GM12878 (cell line): ENCODE data around the gene ZIC1. TPM values are rescaled to one million over a fixed set of nuclear protein-coding genes. Genes with fewer than 3 reads are reported as not detected.

Experiments used
- ATAC-seq: fragments of 200-7000 bp; cut with Tn5 transposase; 3 replicates; pipeline ENCODE4 v1.9.1; 2020; ENCODE audit warnings: mild to moderate bottlenecking, moderate library complexity
- BruUV-seq: library from RNA; stranded (reverse); fragments of 400-500 nt; replicated peaks from 2 replicates; lab custom pipeline; 2021; lab: Mats Ljungman, UMichigan
- CTCF ChIA-PET: fragments of 300-600 bp; sonication (Branson Sonifier 250); formaldehyde crosslinking; extraction: SDS; loops from one replicate; lab custom pipeline; 2021; ENCODE audit warnings: inconsistent platforms; lab: Yijun Ruan, JAX
- POLR2A ChIA-PET: fragments of 350-600 bp; formaldehyde crosslinking; extraction: SDS; loops from one replicate; lab custom pipeline; 2021; ENCODE audit warnings: inconsistent platforms; lab: Charles Lee
- RAD21 ChIA-PET: fragments of 300-600 bp; sonication (Branson Sonifier 250); formaldehyde crosslinking; loops from one replicate; lab custom pipeline; 2023; ENCODE audit warnings: antibody characterized with exemption; ENCODE audit not compliant: unreplicated experiment; lab: Charles Lee
- SMC1A ChIA-PET: fragments of 300-600 bp; sonication (Branson Sonifier 250); formaldehyde crosslinking; loops from one replicate; lab custom pipeline; 2023; ENCODE audit not compliant: unreplicated experiment, uncharacterized antibody; lab: Charles Lee
- DNase-seq: peaks from one replicate; pipeline ENCODE4 v3.0.0-alpha.2; 2011; ENCODE audit warnings: low read depth, low spot score
- FAIRE-seq: peaks from 3 replicates; lab custom pipeline; 2011; peaks lifted over from hg19 to GRCh38; lab: Jason Lieb, UNC
- H2AFZ ChIP-seq: 2 replicates; pipeline ENCODE4 v1.6.0; 2011; ENCODE audit warnings: low read depth, low read length, control low read depth; ENCODE audit not compliant: control insufficient read depth
- H3K27ac ChIP-seq: 2 replicates; pipeline ENCODE4 v1.5.1; 2011; ENCODE audit warnings: control low read depth; ENCODE audit not compliant: control insufficient read depth, insufficient read depth
- H3K27me3 ChIP-seq, 2 experiments: replicated peaks in 1 of 2; 2 replicates each; pipeline versions ENCODE4 v1.6.0 to v1.6.1; 2011; ENCODE audit warnings: low read length in 1 of 2; ENCODE audit not compliant: control insufficient read depth in 2 of 2, insufficient read depth in 2 of 2
- H3K36me3 ChIP-seq, 2 experiments: 2 replicates each; pipeline ENCODE4 v1.5.1; 2011; ENCODE audit warnings: low read length in 1 of 2; ENCODE audit not compliant: control insufficient read depth in 2 of 2, insufficient read depth in 2 of 2
- H3K4me1 ChIP-seq: 2 replicates; pipeline ENCODE4 v1.6.1; 2011; ENCODE audit warnings: mild to moderate bottlenecking, low read length, moderate library complexity, mixed read lengths; ENCODE audit not compliant: control insufficient read depth, insufficient read depth
- H3K4me2 ChIP-seq: 2 replicates; pipeline ENCODE4 v1.6.0; 2011; ENCODE audit warnings: control low read depth; ENCODE audit not compliant: control insufficient read depth, insufficient read depth
- H3K4me3 ChIP-seq: fragments of 200-600 bp; sonication (generic); 2 replicates; pipeline ENCODE4 v1.5.1; 2016
- H3K79me2 ChIP-seq: 2 replicates; pipeline ENCODE4 v1.6.0; 2011; ENCODE audit warnings: low read length; ENCODE audit not compliant: control insufficient read depth, insufficient read depth
- H3K9ac ChIP-seq: 2 replicates; pipeline ENCODE4 v1.8.0; 2011; ENCODE audit warnings: low read length, control low read depth, mixed read lengths; ENCODE audit not compliant: control insufficient read depth, insufficient read depth
- H3K9me3 ChIP-seq: replicated peaks from 3 replicates; pipeline ENCODE4 v1.5.1; 2011; ENCODE audit warnings: mild to moderate bottlenecking, low read length; ENCODE audit not compliant: control insufficient read depth, insufficient read depth
- H4K20me1 ChIP-seq: 2 replicates; pipeline ENCODE4 v1.6.0; 2011; ENCODE audit not compliant: control insufficient read depth, insufficient read depth
- EED ChIP-seq: sonication (generic); IDR thresholded peaks from 2 replicates; pipeline ENCODE4 v1.6.1; 2016; ENCODE audit warnings: antibody characterized with exemption, low read depth
- ETV6 ChIP-seq, 2 experiments: fragments of 450-650 bp in 1 of 2; IDR thresholded peaks in 1 of 2; conservative IDR thresholded peaks in 1 of 2; 2 replicates each; pipeline ENCODE4 v1.6.1; 2014; ENCODE audit warnings: antibody characterized with exemption in 1 of 2, borderline replicate concordance in 1 of 2, low read depth in 1 of 2, mild to moderate bottlenecking in 1 of 2, moderate library complexity in 1 of 2
- KAT2A ChIP-seq: conservative IDR thresholded peaks from 2 replicates; pipeline ENCODE4 v1.6.1; 2011; ENCODE audit warnings: low read depth, low read length; ENCODE audit not compliant: control insufficient read depth
- SREBF2 ChIP-seq: IDR thresholded peaks from 2 replicates; pipeline ENCODE4 v1.6.1; 2012; ENCODE audit warnings: mild to moderate bottlenecking, low read length
- WGBS: methylation state at CpG from one replicate; pipeline ENCODE4 v1.1.6; 2016; ENCODE audit warnings: low lambda C conversion rate; ENCODE audit not compliant: insufficient replicate concordance, insufficient coverage; ENCODE audit errors: missing lambda C conversion rate; 5-methylcytosine and 5-hydroxymethylcytosine counted together
- in situ Hi-C: fragments of 300-500 bp; cut with MboI; formaldehyde crosslinking; loops from 9 replicates; pipeline ENCODE4 v1.14.3; 2018; ENCODE audit warnings: mixed read lengths
- intact Hi-C: fragments of 100-400 bp; cut with micrococcal nuclease; formaldehyde crosslinking; loops from one replicate; pipeline ENCODE4 v1.14.2; 2022; ENCODE audit not compliant: unreplicated experiment
- polyA plus RNA-seq, 11 experiments: library from polyadenylated mRNA; depleted of rRNA in 4 of 11; unstranded in 6 of 11; stranded (reverse) in 5 of 11; fragments of >200 nt; fragmentation: Nextera tagmentation in 4 of 11; fragmentation: Illumina TruSeq in 1 of 11; extraction: Ambion mirVana in 4 of 11; extraction: Trizol in 1 of 11; gene quantifications; 1 replicate in 1 of 11; 2 replicates in 10 of 11; pipeline versions ENCODE4 v1.2.1 to v1.2.3, GENCODE V29; 2011 to 2016; ENCODE audit warnings: inconsistent platforms in 2 of 11, missing spikeins in 2 of 11, low read depth in 1 of 11
- total RNA-seq, 4 experiments: library from RNA; depleted of rRNA in 3 of 4; stranded (reverse); fragments of >200 nt in 3 of 4; fragmentation: Illumina TruSeq in 1 of 4; extraction: Trizol in 1 of 4; gene quantifications; 2 replicates each; pipeline versions ENCODE4 v1.2.1 to v1.2.3, GENCODE V29; 2013 to 2021
- TF ChIP-seq, protein P1 (sequence below): fragments of 450-650 bp; IDR thresholded peaks from 2 replicates; pipeline ENCODE4 v1.6.1; 2017; ENCODE audit warnings: mild to moderate bottlenecking, low read depth, inconsistent platforms; ENCODE audit not compliant: poor library complexity, severe bottlenecking
- TF ChIP-seq, protein P2 (sequence below): fragments of 450-650 bp; IDR thresholded peaks from 2 replicates; pipeline ENCODE4 v1.6.1; 2017; ENCODE audit warnings: mild to moderate bottlenecking, moderate library complexity
- TF ChIP-seq, protein P3 (sequence below): IDR thresholded peaks from 2 replicates; pipeline ENCODE4 v1.6.1; 2012; ENCODE audit warnings: improper control_type of control experiment, low read depth, low read length; ENCODE audit not compliant: insufficient replicate concordance
- TF ChIP-seq, protein P4 (sequence below): IDR thresholded peaks from 2 replicates; pipeline ENCODE4 v1.6.1; 2011; ENCODE audit warnings: low read depth, mild to moderate bottlenecking, low read length, moderate library complexity, borderline replicate concordance; ENCODE audit errors: extremely low read depth

The ZIC1 gene
- total and polyA plus RNA-seq, 10 of the 15 experiments (the other 5 are each of a cell fraction or from before 2014, with no cell fraction given): not detected

DNA sequence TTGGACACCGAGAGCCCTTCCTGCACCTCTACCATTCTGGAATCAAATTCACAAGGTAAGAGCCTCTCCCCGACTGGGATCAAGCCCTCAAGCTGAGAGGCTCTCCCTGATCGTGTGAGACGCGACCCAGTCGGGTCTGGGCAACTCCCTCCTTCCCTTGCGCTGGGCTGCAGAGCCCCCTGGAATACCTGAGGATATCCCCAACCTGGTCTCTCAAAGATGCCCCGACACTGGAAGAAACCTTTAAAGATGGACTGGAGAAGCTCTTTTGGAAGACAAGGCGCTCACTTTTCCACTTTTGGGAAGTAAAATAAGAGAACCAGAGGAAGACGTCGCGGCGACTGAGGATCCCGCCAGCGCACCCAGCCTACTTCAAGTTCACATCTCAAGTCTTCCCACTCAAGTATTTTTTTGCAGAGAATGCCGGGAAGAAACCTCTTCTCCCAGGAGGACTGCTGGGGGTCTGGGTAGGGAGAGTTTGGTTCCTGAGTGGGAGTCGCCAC, 36.6 kb upstream of the ZIC1 start:
- in situ Hi-C loops (no loop called here), intact Hi-C loops (no loop called here)
- CTCF ChIA-PET: interaction anchor here (0.6 to 1.0 kb wide), 2 partner anchors 11 to 670 kb away, joined by 3 read pairs; no protein-coding TSS in a partner anchor
- 38% methylated on average over 17 of the region's 17 CpGs for WGBS
- H3K79me2 ChIP-seq: no peaks in the 10 kb centered on the region
- H2AFZ ChIP-seq: no peak overlapping the region
- peaks cover 3 to 30% of the 10 kb centered on the region in 2 experiments for H3K27me3 ChIP-seq
- H3K4me1 ChIP-seq: no peaks in the 10 kb centered on the region
- no peak for DNase-seq
- no peak for ATAC-seq
- no peaks in the 10 kb centered on the region for H4K20me1 ChIP-seq
- no peak overlapping the region for H3K4me3 ChIP-seq
- no peak overlapping the region for H3K27ac ChIP-seq
- H3K4me2 ChIP-seq: no peak overlapping the region
- H3K9ac ChIP-seq: no peak overlapping the region
- RAD21 ChIA-PET: no interaction called here
- SMC1A ChIA-PET: no interaction called here
- no TSS peak for BruUV-seq
- POLR2A ChIA-PET: interaction anchor here (0.6 kb wide), 2 partner anchors 1465 to 1933 kb away, joined by 3 read pairs; no protein-coding TSS in a partner anchor
- no peaks in the 10 kb centered on the region for H3K36me3 ChIP-seq
- FAIRE-seq: no peak
- H3K9me3 ChIP-seq: no peaks in the 10 kb centered on the region; the same call in 2 of the 3 replicates
- TF ChIP-seq, protein P1, sequence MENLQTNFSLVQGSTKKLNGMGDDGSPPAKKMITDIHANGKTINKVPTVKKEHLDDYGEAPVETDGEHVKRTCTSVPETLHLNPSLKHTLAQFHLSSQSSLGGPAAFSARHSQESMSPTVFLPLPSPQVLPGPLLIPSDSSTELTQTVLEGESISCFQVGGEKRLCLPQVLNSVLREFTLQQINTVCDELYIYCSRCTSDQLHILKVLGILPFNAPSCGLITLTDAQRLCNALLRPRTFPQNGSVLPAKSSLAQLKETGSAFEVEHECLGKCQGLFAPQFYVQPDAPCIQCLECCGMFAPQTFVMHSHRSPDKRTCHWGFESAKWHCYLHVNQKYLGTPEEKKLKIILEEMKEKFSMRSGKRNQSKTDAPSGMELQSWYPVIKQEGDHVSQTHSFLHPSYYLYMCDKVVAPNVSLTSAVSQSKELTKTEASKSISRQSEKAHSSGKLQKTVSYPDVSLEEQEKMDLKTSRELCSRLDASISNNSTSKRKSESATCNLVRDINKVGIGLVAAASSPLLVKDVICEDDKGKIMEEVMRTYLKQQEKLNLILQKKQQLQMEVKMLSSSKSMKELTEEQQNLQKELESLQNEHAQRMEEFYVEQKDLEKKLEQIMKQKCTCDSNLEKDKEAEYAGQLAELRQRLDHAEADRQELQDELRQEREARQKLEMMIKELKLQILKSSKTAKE: no peak
- TF ChIP-seq SREBF2 (no peak), ETV6 (conservative IDR thresholded peaks at IDR 0.05 in 1 of 2, IDR thresholded peaks at IDR 0.05 in 1 of 2; ENCODE audit: borderline replicate concordance in 1 of 2, low read depth in 1 of 2) (no peak), KAT2A (no peak), EED (no peak)
- TF ChIP-seq, protein P2, sequence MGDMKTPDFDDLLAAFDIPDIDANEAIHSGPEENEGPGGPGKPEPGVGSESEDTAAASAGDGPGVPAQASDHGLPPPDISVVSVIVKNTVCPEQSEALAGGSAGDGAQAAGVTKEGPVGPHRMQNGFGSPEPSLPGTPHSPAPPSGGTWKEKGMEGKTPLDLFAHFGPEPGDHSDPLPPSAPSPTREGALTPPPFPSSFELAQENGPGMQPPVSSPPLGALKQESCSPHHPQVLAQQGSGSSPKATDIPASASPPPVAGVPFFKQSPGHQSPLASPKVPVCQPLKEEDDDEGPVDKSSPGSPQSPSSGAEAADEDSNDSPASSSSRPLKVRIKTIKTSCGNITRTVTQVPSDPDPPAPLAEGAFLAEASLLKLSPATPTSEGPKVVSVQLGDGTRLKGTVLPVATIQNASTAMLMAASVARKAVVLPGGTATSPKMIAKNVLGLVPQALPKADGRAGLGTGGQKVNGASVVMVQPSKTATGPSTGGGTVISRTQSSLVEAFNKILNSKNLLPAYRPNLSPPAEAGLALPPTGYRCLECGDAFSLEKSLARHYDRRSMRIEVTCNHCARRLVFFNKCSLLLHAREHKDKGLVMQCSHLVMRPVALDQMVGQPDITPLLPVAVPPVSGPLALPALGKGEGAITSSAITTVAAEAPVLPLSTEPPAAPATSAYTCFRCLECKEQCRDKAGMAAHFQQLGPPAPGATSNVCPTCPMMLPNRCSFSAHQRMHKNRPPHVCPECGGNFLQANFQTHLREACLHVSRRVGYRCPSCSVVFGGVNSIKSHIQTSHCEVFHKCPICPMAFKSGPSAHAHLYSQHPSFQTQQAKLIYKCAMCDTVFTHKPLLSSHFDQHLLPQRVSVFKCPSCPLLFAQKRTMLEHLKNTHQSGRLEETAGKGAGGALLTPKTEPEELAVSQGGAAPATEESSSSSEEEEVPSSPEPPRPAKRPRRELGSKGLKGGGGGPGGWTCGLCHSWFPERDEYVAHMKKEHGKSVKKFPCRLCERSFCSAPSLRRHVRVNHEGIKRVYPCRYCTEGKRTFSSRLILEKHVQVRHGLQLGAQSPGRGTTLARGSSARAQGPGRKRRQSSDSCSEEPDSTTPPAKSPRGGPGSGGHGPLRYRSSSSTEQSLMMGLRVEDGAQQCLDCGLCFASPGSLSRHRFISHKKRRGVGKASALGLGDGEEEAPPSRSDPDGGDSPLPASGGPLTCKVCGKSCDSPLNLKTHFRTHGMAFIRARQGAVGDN: no peak
- TF ChIP-seq, protein P3, sequence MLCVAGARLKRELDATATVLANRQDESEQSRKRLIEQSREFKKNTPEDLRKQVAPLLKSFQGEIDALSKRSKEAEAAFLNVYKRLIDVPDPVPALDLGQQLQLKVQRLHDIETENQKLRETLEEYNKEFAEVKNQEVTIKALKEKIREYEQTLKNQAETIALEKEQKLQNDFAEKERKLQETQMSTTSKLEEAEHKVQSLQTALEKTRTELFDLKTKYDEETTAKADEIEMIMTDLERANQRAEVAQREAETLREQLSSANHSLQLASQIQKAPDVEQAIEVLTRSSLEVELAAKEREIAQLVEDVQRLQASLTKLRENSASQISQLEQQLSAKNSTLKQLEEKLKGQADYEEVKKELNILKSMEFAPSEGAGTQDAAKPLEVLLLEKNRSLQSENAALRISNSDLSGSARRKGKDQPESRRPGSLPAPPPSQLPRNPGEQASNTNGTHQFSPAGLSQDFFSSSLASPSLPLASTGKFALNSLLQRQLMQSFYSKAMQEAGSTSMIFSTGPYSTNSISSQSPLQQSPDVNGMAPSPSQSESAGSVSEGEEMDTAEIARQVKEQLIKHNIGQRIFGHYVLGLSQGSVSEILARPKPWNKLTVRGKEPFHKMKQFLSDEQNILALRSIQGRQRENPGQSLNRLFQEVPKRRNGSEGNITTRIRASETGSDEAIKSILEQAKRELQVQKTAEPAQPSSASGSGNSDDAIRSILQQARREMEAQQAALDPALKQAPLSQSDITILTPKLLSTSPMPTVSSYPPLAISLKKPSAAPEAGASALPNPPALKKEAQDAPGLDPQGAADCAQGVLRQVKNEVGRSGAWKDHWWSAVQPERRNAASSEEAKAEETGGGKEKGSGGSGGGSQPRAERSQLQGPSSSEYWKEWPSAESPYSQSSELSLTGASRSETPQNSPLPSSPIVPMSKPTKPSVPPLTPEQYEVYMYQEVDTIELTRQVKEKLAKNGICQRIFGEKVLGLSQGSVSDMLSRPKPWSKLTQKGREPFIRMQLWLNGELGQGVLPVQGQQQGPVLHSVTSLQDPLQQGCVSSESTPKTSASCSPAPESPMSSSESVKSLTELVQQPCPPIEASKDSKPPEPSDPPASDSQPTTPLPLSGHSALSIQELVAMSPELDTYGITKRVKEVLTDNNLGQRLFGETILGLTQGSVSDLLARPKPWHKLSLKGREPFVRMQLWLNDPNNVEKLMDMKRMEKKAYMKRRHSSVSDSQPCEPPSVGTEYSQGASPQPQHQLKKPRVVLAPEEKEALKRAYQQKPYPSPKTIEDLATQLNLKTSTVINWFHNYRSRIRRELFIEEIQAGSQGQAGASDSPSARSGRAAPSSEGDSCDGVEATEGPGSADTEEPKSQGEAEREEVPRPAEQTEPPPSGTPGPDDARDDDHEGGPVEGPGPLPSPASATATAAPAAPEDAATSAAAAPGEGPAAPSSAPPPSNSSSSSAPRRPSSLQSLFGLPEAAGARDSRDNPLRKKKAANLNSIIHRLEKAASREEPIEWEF: no peak
- TF ChIP-seq, protein P4, sequence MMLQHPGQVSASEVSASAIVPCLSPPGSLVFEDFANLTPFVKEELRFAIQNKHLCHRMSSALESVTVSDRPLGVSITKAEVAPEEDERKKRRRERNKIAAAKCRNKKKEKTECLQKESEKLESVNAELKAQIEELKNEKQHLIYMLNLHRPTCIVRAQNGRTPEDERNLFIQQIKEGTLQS: no peak
